ACC112 (cell line): ENCODE results near the gene LMTK3.

Source experiments
- H2AFZ ChIP-seq: fragments of 200-600 bp; sonication (generic); one replicate; pipeline ENCODE4 v1.6.0; 2017; ENCODE audit warnings: antibody characterized with exemption, low read length; ENCODE audit not compliant: unreplicated experiment
- H3K27ac ChIP-seq: fragments of 200-600 bp; sonication (generic); 2 replicates; pipeline ENCODE4 v1.5.1; 2014; ENCODE audit warnings: low read depth, mild to moderate bottlenecking, antibody characterized with exemption, low read length, moderate library complexity
- H3K27me3 ChIP-seq: fragments of 200-600 bp; sonication (generic); 2 replicates; pipeline ENCODE4 v1.6.1; 2014; ENCODE audit warnings: mild to moderate bottlenecking, antibody characterized with exemption, low read length, moderate library complexity, mixed read lengths; ENCODE audit not compliant: insufficient read depth
- H3K36me3 ChIP-seq: fragments of 200-600 bp; sonication (generic); 2 replicates; pipeline ENCODE4 v1.6.1; 2016; ENCODE audit warnings: mild to moderate bottlenecking, antibody characterized with exemption, low read length, moderate library complexity, mixed read lengths; ENCODE audit not compliant: insufficient read depth
- H3K4me1 ChIP-seq: fragments of 200-600 bp; sonication (generic); one replicate; pipeline ENCODE4 v1.6.1; 2016; ENCODE audit warnings: low read length, mixed read lengths; ENCODE audit not compliant: insufficient read depth, unreplicated experiment, control insufficient read depth
- H3K4me3 ChIP-seq: fragments of 200-600 bp; sonication (generic); 2 replicates; pipeline ENCODE4 v1.5.1; 2014; ENCODE audit warnings: mild to moderate bottlenecking, low read depth, low read length
- H3K79me2 ChIP-seq: fragments of 200-600 bp; sonication (generic); one replicate; pipeline ENCODE4 v1.6.0; 2016; ENCODE audit warnings: low read length; ENCODE audit not compliant: control insufficient read depth, unreplicated experiment, insufficient read depth

Gene LMTK3

GRCh38 chr19:48454150-48454730, 57.4 kb downstream of the LMTK3 start:
- H3K27me3 ChIP-seq: no peaks in the 10 kb centered on the region
- no peak overlapping the region for H3K4me3 ChIP-seq
- no peak overlapping the region for H2AFZ ChIP-seq
- H3K27ac ChIP-seq: no peak overlapping the region
- no peaks in the 10 kb centered on the region for H3K79me2 ChIP-seq
- no peaks in the 10 kb centered on the region for H3K4me1 ChIP-seq
- no peaks in the 10 kb centered on the region for H3K36me3 ChIP-seq

GRCh38 chr19:48452289-48453190, 59.1 kb downstream of the LMTK3 start:
- H3K27me3 ChIP-seq: no peaks in the 10 kb centered on the region
- no peak overlapping the region for H3K4me3 ChIP-seq
- H3K4me1 ChIP-seq: no peaks in the 10 kb centered on the region
- no peak overlapping the region for H2AFZ ChIP-seq
- no peaks in the 10 kb centered on the region; the same call in 1 of the 2 replicates for H3K36me3 ChIP-seq
- peaks cover 5% of the 10 kb centered on the region for H3K79me2 ChIP-seq
- H3K27ac ChIP-seq: no peak overlapping the region

DNA sequence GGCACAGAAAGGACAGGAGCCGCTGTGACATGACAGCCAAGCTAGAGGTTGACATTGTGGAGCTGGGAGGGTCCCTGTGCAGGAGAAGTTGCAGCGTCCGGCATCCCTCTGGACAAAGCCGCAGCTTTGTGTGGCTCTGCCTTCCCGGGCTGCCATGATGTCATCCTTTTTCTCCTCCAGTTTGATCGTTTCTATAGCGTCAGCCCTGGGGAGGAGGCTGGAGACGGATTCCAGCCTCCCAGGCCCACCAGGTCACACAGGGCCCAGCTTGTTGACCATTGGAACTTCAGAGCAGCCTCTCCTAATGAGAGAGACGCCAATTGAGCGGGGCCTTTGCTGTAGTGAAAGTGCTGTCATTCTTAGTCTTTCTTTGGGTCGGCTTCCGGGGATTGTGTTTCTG, 60.0 kb downstream of the LMTK3 start:
- Histone ChIP-seq H3K79me2 (peaks cover 9% of the 10 kb centered on the region), H3K36me3 (no peaks in the 10 kb centered on the region; the same call in 1 of the 2 replicates), H2AFZ (no peak overlapping the region), H3K4me1 (no peaks in the 10 kb centered on the region), H3K27me3 (no peaks in the 10 kb centered on the region), H3K4me3 (no peak overlapping the region), H3K27ac (no peak overlapping the region)

DNA sequence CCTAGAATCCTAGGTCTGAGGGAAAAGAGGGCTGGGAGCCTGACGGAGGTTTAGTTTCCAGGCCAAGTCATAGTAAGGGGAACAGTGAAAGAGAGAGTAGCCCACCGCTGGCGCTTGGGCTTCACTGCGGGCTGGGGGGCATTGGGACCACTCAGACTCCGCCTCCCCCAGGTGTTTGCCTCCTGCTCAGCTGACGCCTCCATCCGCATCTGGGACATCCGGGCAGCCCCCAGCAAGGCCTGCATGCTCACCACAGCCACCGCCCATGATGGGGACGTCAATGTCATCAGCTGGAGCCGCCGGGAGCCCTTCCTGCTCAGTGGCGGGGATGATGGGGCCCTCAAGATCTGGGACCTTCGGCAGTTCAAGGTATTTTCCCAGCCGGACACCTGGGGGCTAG, 60.8 kb downstream of the LMTK3 start:
- Histone ChIP-seq H3K4me3 (no peak overlapping the region), H3K27ac (no peak overlapping the region), H3K27me3 (no peaks in the 10 kb centered on the region), H2AFZ (no peak overlapping the region), H3K4me1 (no peaks in the 10 kb centered on the region), H3K36me3 (no peaks in the 10 kb centered on the region; the same call in 1 of the 2 replicates), H3K79me2 (peaks cover 16% of the 10 kb centered on the region)

- no peak overlapping the region for H3K4me3 ChIP-seq
- no peaks in the 10 kb centered on the region; the same call in 1 of the 2 replicates for H3K36me3 ChIP-seq
- H3K27me3 ChIP-seq: no peaks in the 10 kb centered on the region
- no peak overlapping the region for H2AFZ ChIP-seq
- no peaks in the 10 kb centered on the region for H3K4me1 ChIP-seq
- H3K27ac ChIP-seq: no peak overlapping the region
- peaks cover 16% of the 10 kb centered on the region for H3K79me2 ChIP-seq
These were observed 61.2 kb downstream of the LMTK3 start for GRCh38 chr19:48450441-48450840.

GRCh38 chr19:48448563-48448962, 63.1 kb downstream of the LMTK3 start:
- Histone ChIP-seq H3K27ac (no peak overlapping the region), H3K79me2 (peaks cover 16% of the 10 kb centered on the region), H2AFZ (no peak overlapping the region), H3K27me3 (peaks cover 6% of the 10 kb centered on the region; the same call in 1 of the 2 replicates), H3K4me3 (no peak overlapping the region), H3K36me3 (no peaks in the 10 kb centered on the region; the same call in 1 of the 2 replicates), H3K4me1 (peaks cover 6% of the 10 kb centered on the region)

- Histone ChIP-seq H3K27me3 (peaks cover 6% of the 10 kb centered on the region; the same call in 1 of the 2 replicates), H3K36me3 (no peaks in the 10 kb centered on the region; the same call in 1 of the 2 replicates), H3K4me3 (peak overlapping the region; percentile 98), H3K79me2 (peaks cover 16% of the 10 kb centered on the region), H2AFZ (peak overlapping the region; percentile 50), H3K4me1 (peaks cover 6% of the 10 kb centered on the region), H3K27ac (peak overlapping the region; percentile 79; the same call in 1 of the 2 replicates)
These were observed 65.1 kb downstream of the LMTK3 start for GRCh38 chr19:48446579-48446978.

GRCh38 chr19:48445606-48446481, 65.8 kb downstream of the LMTK3 start, which contains the start of gene GRWD1:
TSS of gene GRWD1 (plus strand) at chr19:48445983. CDS start at chr19:48446006, 23 bp downstream.
- peaks cover 16% of the 10 kb centered on the region for H3K79me2 ChIP-seq
- H3K27ac ChIP-seq: peak within 1 kb of the TSS; percentile 79
- H3K27me3 ChIP-seq: peaks cover 6% of the 10 kb centered on the region; the same call in 1 of the 2 replicates
- H3K4me1 ChIP-seq: peaks cover 6% of the 10 kb centered on the region
- no peaks in the 10 kb centered on the region; the same call in 1 of the 2 replicates for H3K36me3 ChIP-seq
- H3K4me3 ChIP-seq: peak within 1 kb of the TSS; percentile 98
- peak within 1 kb of the TSS; percentile 64 for H2AFZ ChIP-seq

DNA sequence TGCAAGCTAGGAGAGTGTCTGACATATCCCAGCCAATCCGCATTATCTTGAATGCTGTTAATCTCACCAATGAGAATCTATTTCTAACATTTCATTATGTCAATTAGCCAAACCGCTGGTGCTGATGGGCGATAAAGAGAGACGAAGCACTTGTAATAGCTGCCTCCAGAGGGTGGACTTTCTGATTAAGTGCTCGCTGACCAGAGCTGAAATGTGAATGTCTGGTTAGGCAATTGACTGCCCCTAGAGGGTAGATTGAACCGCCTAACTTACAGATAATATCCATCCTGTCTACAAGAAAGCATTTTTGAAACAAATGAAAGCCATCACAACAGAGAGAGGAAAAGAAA, 66.4 kb downstream of the LMTK3 start:
- H3K4me3 ChIP-seq: peak overlapping the region; percentile 98
- H3K36me3 ChIP-seq: no peaks in the 10 kb centered on the region; the same call in 1 of the 2 replicates
- peaks cover 16% of the 10 kb centered on the region for H3K79me2 ChIP-seq
- peak overlapping the region; percentile 64 for H2AFZ ChIP-seq
- H3K27ac ChIP-seq: peak overlapping the region; percentile 79
- peaks cover 6% of the 10 kb centered on the region for H3K4me1 ChIP-seq
- peaks cover 6% of the 10 kb centered on the region; the same call in 1 of the 2 replicates for H3K27me3 ChIP-seq

DNA sequence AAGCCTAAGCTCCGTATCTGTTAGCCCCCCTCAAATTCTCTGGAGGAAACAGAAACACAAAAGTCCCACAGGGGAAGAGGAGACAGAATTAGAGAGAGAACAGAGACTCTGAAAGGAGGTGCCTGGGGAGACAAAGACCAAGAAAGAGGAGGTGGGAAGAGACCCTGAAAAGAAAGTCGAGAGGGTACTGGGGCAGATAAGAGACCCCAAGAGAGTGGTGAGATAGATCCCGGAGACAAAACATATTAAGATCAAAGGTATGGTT, 66.8 kb downstream of the LMTK3 start:
- H2AFZ ChIP-seq: no peak overlapping the region
- H3K27ac ChIP-seq: 0 out of 2 replicates have a peak overlapping the region, but pooled peaks have one; percentile 79
- H3K27me3 ChIP-seq: peaks cover 6% of the 10 kb centered on the region; the same call in 1 of the 2 replicates
- peaks cover 16% of the 10 kb centered on the region for H3K79me2 ChIP-seq
- no peaks in the 10 kb centered on the region; the same call in 1 of the 2 replicates for H3K36me3 ChIP-seq
- H3K4me1 ChIP-seq: peaks cover 6% of the 10 kb centered on the region
- H3K4me3 ChIP-seq: peak overlapping the region; percentile 98
